ENCODE results near the gene C4orf50. TPM values are rescaled to one million over a fixed set of nuclear protein-coding genes. Genes with fewer than 3 reads are reported as not detected.

C4orf50 gene
- total RNA-seq, 1 donor from 2014 or later = 0.49 TPM

DNA sequence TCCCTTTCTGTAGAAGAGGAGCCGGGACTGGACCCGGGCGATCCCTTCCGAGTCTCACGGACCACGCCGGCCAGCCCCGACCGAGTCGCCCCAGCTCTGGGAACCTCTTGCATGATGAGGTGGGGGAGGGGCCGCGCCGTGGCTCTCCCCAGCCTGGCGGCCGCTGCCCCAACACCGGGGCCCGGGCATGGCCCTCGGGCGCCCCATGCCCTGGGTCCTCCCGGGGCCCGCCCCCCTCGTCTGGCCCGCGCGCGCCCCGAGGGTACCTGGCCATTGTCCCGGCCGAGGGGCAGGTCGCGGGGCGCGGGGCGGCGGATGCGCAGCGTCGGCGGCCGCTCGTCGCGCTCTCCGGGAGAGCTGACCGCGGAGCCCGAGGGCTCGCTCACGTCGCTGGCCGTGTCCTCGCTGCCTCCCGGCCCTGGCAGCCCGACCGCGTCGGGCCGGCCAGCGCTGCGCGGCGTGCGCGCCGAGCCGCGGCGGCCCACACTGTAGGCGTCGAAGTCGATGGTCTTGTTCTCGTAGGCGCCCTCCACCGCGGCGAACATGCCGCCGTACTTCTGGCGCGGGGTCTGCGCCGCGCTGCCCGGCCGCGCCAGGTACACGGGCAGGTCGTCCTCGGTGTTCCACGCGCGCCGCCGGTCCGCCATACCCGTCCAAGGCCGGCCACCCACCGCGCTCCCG lies 125.8 kb downstream of the C4orf50 start:
- Histone ChIP-seq H3K36me3 (no peaks in the 10 kb centered on the region), H3K27me3 (peaks cover 16% of the 10 kb centered on the region), H3K27ac (no peak overlapping the region), H3K9me3 (no peaks in the 10 kb centered on the region), H3K4me1 (peaks cover 25% of the 10 kb centered on the region), H3K4me3 (peak overlapping the region in 1 of 2 donors; percentile 30)
- intact Hi-C loops (cut with DNase I) = no loop called here
- TF ChIP-seq, protein P1, sequence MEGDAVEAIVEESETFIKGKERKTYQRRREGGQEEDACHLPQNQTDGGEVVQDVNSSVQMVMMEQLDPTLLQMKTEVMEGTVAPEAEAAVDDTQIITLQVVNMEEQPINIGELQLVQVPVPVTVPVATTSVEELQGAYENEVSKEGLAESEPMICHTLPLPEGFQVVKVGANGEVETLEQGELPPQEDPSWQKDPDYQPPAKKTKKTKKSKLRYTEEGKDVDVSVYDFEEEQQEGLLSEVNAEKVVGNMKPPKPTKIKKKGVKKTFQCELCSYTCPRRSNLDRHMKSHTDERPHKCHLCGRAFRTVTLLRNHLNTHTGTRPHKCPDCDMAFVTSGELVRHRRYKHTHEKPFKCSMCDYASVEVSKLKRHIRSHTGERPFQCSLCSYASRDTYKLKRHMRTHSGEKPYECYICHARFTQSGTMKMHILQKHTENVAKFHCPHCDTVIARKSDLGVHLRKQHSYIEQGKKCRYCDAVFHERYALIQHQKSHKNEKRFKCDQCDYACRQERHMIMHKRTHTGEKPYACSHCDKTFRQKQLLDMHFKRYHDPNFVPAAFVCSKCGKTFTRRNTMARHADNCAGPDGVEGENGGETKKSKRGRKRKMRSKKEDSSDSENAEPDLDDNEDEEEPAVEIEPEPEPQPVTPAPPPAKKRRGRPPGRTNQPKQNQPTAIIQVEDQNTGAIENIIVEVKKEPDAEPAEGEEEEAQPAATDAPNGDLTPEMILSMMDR (IDR thresholded peaks at IDR 0.05) = no peak
- TF ChIP-seq POLR2AphosphoS5 (IDR thresholded peaks at IDR 0.05; ENCODE audit: insufficient read depth in 1 of 2, low read depth in 1 of 2) (no peak), POLR2A (IDR thresholded peaks at IDR 0.05) (no peak)
- no peak for DNase-seq (ENCODE audit: extremely low spot score in 2 of 2)

DNA sequence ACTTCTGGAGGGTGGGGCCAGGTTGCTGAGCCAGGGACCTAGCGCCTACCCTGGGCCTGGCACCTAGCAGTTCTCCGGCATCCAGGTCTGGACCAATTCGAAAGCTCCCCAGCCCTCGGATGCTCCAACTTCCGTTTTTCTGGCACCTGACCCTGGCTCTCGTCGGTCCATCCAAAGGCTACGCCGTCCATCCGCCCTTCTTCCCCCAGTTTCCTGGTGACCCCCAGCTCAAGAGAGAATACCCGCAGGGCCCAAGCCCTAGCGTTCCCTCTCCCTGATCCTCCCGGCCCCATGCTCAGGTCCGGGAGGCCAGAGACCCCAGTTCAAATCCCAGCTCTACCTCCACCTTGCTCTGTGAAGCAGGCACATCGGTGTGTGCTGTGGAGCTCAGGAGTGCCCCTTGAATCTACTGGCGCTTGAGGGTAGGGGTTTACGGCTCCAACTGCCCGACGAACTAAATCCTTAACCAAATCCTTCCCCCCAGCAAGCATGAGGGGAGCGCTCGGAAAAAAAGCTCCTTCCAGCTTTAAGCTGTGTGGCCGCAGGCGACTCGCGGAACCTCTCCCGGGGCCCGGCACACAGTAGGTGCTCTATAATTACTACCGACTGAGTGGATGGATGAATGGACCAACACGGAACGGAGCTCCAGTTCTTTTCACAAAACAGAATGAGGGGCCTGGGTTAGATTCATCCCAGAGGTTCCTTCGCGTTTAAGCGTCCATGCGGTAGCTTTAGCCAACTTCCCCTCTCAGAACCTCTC lies 126.5 kb downstream of the C4orf50 start:
- peaks cover 32% of the 10 kb centered on the region for H3K4me1 ChIP-seq
- H3K9me3 ChIP-seq = no peaks in the 10 kb centered on the region
- no peak for DNase-seq (ENCODE audit: extremely low spot score in 2 of 2)
- peaks cover 16% of the 10 kb centered on the region for H3K27me3 ChIP-seq
- H3K36me3 ChIP-seq = no peaks in the 10 kb centered on the region
- peak overlapping the region in 1 of 2 donors; percentile 30 for H3K4me3 ChIP-seq
- H3K27ac ChIP-seq = no peak overlapping the region
- TF ChIP-seq, protein P1 (IDR thresholded peaks at IDR 0.05) = no peak
- intact Hi-C loops (cut with DNase I) = no loop called here

DNA sequence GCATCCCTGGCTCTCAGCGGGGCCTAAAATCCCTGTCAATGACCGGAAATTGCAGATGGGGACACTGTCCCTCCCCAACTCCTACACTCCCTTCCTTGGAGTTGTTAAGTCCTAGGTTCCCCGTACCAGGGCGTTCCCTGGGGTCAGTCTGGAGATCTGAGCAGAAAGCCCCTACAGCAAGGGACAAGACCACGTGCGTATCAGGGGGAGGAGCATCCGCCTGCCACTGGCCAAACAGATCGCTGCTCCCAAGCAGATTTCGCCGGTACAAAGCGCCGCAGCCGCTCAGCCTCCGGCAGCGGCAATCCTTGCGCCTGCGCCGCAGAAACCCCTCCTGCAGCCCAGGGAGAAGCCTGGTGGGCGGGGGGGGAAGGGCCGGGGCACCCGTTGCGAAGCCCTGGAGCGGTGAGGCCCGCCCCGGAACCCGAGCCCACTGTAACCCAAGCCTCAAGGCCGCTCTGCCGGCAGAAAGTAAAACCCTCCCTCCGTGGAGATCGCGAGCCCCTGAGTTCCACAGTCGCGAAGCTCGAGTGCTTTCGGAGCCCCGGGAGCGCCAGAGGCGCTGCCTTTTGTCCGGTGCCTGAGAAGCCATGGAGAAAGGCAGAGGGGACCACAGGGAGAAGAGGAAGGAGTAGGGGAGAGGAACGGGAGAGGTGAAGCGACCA lies 128.0 kb downstream of the C4orf50 start:
- no peak for DNase-seq (ENCODE audit: extremely low spot score in 2 of 2)
- Histone ChIP-seq H3K9me3 (no peaks in the 10 kb centered on the region), H3K36me3 (no peaks in the 10 kb centered on the region), H3K27ac (no peak overlapping the region), H3K4me3 (no peak overlapping the region), H3K27me3 (peaks cover 16% of the 10 kb centered on the region), H3K4me1 (peaks cover 33% of the 10 kb centered on the region)
- intact Hi-C loops (cut with DNase I) = no loop called here
- TF ChIP-seq POLR2A (IDR thresholded peaks at IDR 0.05) = no peak
- TF ChIP-seq POLR2AphosphoS5 (IDR thresholded peaks at IDR 0.05; ENCODE audit: insufficient read depth in 1 of 2, low read depth in 1 of 2) = no peak
- TF ChIP-seq, protein P1 (IDR thresholded peaks at IDR 0.05) = no peak

DNA sequence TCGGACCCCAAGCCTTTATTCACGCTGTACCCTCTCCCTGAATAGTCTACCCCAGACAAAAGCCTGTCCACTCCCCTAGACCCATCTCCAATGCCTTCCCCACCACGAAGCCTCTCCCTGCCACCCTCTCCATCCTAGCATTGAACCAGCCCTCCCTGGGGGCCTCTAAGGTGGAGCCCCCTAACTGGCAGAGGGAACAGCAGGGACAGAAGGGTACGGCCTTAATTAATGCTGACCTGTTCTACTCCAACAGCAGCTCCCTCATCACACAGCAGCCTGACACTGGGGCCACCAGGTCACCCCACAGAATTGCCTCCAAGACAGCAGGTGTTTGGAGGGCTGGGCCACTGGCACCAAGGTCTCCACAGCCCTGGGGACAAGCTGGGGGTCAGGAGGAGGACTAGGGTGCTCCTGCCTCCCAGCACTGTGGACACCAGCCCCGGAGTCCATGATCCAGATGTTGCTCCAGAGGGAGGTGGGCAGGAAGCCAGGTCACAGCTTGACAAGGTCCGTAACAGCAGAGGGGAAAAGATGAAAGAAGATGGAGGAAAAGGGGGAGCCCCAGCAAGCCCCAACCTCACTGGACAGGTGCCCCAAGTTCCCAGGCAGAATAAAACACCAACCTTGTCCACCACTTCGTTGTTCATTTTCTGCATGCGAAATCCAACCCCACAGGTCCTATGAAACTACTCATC lies 129.1 kb downstream of the C4orf50 start:
- intact Hi-C loops (cut with DNase I) = no loop called here
- Histone ChIP-seq H3K27ac (no peak overlapping the region), H3K4me3 (peak overlapping the region in 1 of 2 donors; percentile 48), H3K27me3 (peaks cover 16% of the 10 kb centered on the region), H3K9me3 (no peaks in the 10 kb centered on the region), H3K36me3 (no peaks in the 10 kb centered on the region), H3K4me1 (peaks cover 33% of the 10 kb centered on the region)
- no peak for DNase-seq (ENCODE audit: extremely low spot score in 2 of 2)
- TF ChIP-seq, protein P1 (IDR thresholded peaks at IDR 0.05) = no peak
- TF ChIP-seq POLR2AphosphoS5 (IDR thresholded peaks at IDR 0.05; ENCODE audit: insufficient read depth in 1 of 2, low read depth in 1 of 2) = no peak
- TF ChIP-seq POLR2A (IDR thresholded peaks at IDR 0.05) = no peak

All from vagina (tissue), 2 donors.